Natural killer cell (primary cell): ENCODE measurements around the gene PTCH2. TPM values are rescaled to one million over a fixed set of nuclear protein-coding genes. Genes with fewer than 3 reads are reported as not detected.
A peak's percentile ranks its signal among the peaks of the same experiment; 100 is the strongest.

ENCODE experiments used
- ATAC-seq, 3 donors: fragments of 150-1000 bp in 2 of 3; fragments of 200-7000 bp in 1 of 3; cut with Tn5 transposase; 1 replicate in 1 of 3; 2 replicates in 2 of 3; pipeline ENCODE4 v1.10.0; 2021; ENCODE audit warnings: mild to moderate bottlenecking in 2 of 3, moderate library complexity in 2 of 3
- DNase-seq, 2 donors: peaks; one replicate each; pipeline versions ENCODE4 v3.0.0 to v3.0.0-alpha.2; 2013 to 2021; ENCODE audit warnings: mixed read lengths in 1 of 2
- H3K27ac ChIP-seq: one replicate; pipeline ENCODE4 v1.5.1; 2013; ENCODE audit warnings: mild to moderate bottlenecking, low read length
- H3K27me3 ChIP-seq: one replicate; pipeline ENCODE4 v1.6.1; 2013; ENCODE audit warnings: low read length; ENCODE audit not compliant: control insufficient read depth, insufficient read depth
- H3K36me3 ChIP-seq: one replicate; pipeline ENCODE4 v1.6.1; 2013; ENCODE audit warnings: low read length; ENCODE audit not compliant: control insufficient read depth, insufficient read depth
- H3K4me1 ChIP-seq: one replicate; pipeline ENCODE4 v1.6.1; 2013; ENCODE audit warnings: low read length; ENCODE audit not compliant: control insufficient read depth, insufficient read depth
- H3K4me3 ChIP-seq: one replicate; pipeline ENCODE4 v1.5.1; 2013; ENCODE audit warnings: low read length
- H3K9me3 ChIP-seq: one replicate; pipeline ENCODE4 v1.6.1; 2013; ENCODE audit warnings: low read length; ENCODE audit not compliant: control insufficient read depth, insufficient read depth
- H3K27ac Mint-ChIP-seq, 2 donors: one replicate each; pipeline ENCODE4 v1.8.0; 2022; ENCODE audit warnings: mild to moderate bottlenecking in 2 of 2, mixed read lengths in 2 of 2, moderate library complexity in 1 of 2
- H3K27me3 Mint-ChIP-seq, 2 donors: one replicate each; pipeline ENCODE4 v1.8.0; 2022; ENCODE audit warnings: low read depth in 2 of 2, mixed read lengths in 2 of 2
- H3K36me3 Mint-ChIP-seq: one replicate; pipeline ENCODE4 v1.8.0; 2022; ENCODE audit warnings: mixed read lengths
- H3K4me1 Mint-ChIP-seq, 2 donors: one replicate each; pipeline ENCODE4 v1.8.0; 2022; ENCODE audit warnings: mixed read lengths in 2 of 2
- H3K4me3 Mint-ChIP-seq: one replicate; pipeline ENCODE4 v1.8.0; 2022; ENCODE audit warnings: mild to moderate bottlenecking, moderate library complexity, mixed read lengths
- H3K9me3 Mint-ChIP-seq, 2 donors: one replicate each; pipeline ENCODE4 v1.8.0; 2022; ENCODE audit warnings: mixed read lengths in 2 of 2
- CTCF ChIP-seq: fragments of 200-600 bp; IDR thresholded peaks from one replicate; pipeline ENCODE4 v1.8.0; 2022; ENCODE audit warnings: antibody characterized with exemption
- WGBS: methylation state at CpG from one replicate; pipeline ENCODE4 v1.1.7; 2013; ENCODE audit warnings: missing lambda C conversion rate; ENCODE audit not compliant: insufficient coverage; 5-methylcytosine and 5-hydroxymethylcytosine counted together
- intact Hi-C: fragments of 100-400 bp; cut with micrococcal nuclease; formaldehyde crosslinking; loops from one replicate; pipeline ENCODE4 v1.14.2; 2022
- total RNA-seq, 4 donors: library from RNA; stranded (reverse); fragments of 120-200 nt in 1 of 4; gene quantifications; one replicate each; pipeline versions ENCODE4 v1.2.3 to v1.2.4, GENCODE V29; 2013 to 2022

Gene PTCH2
- total RNA-seq, 3 donors from 2014 or later (not counting 1 experiment from before 2014, with no cell fraction given), result 1.8 to 3.1 (median 2.4) TPM

DNA sequence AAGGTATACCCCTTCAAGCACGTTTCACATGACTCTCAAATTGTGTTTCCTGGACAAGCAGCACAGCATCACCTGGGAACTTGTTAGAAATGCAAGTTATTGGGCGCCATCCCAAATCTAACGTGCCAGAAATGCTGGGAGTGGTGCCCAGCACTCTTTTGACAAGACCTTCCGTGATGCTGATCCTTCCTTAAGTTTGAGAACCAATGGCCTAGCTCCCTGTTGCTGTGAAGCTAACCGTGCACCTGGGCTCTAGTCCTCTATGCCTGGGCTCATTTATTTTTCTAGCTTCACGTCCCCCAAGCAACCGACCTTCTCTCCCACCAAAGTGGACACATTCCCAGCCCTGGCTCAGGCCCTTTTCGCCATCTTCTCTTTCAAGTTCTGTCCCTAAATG is 59.4 kb downstream of the PTCH2 start:
- no peaks in the 10 kb centered on the region for H3K9me3 ChIP-seq
- H3K27me3 ChIP-seq, result no peaks in the 10 kb centered on the region
- Mint-ChIP-seq H3K9me3 (no peaks in the 10 kb centered on the region), H3K4me3 (peak overlapping the region; percentile 71), H3K36me3 (no peaks in the 10 kb centered on the region), H3K4me1 (peaks cover 21 to 28% of the 10 kb centered on the region in 2 donors), H3K27ac (peak overlapping the region; percentile 67 to 80), H3K27me3 (no peaks in the 10 kb centered on the region)
- DNase-seq (peak in 1 of 2 donors; percentile 12), ATAC-seq (no peak)
- TF ChIP-seq CTCF, result no peak
- peaks cover 11% of the 10 kb centered on the region for H3K36me3 ChIP-seq
- peak overlapping the region; percentile 68 for H3K27ac ChIP-seq
- intact Hi-C loops, result no loop called here
- peaks cover 31% of the 10 kb centered on the region for H3K4me1 ChIP-seq
- H3K4me3 ChIP-seq, result peak overlapping the region; percentile 39
- 59% methylated on average over 8 of the region's 8 CpGs for WGBS

DNA sequence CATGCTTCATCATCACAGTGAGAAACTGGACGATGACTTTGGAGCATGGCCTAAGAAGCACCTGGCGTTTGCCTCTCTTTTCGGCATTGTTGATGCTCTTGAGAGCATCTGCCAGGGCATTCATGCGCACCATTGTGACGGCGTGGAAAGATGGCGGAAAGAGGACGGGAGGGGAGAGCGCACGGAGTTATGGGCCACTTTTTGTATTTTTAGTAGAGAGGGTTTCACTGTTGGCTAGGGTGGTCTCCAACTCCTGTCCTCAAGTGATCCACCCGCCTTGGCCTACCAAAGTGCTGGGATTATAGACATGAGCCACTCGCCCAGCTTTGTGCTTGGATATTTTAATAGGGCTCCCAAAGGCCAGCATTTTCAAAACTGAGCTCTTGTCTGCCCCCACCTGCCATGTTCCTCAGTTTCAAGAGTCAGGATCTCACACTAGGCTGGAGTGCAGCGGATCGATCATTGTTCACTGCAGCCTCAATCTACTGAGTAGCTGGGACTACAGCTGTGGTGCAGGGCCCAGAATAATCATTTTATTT is 62.4 kb downstream of the PTCH2 start:
- H3K27me3 ChIP-seq, result no peaks in the 10 kb centered on the region
- intact Hi-C loops, result no loop called here
- H3K27ac Mint-ChIP-seq, result peak overlapping the region in 1 of 2 donors; percentile 31
- ATAC-seq, result no peak
- peaks cover 32% of the 10 kb centered on the region for H3K36me3 ChIP-seq
- no peaks in the 10 kb centered on the region for H3K36me3 Mint-ChIP-seq
- WGBS, result 94% methylated on average over 14 of the region's 14 CpGs
- TF ChIP-seq CTCF, result no peak
- H3K4me3 ChIP-seq, result no peak overlapping the region
- DNase-seq, result no peak
- H3K4me1 Mint-ChIP-seq, result peaks cover 39 to 50% of the 10 kb centered on the region in 2 donors
- H3K4me3 Mint-ChIP-seq, result no peak overlapping the region
- H3K27ac ChIP-seq, result no peak overlapping the region
- no peaks in the 10 kb centered on the region for H3K9me3 Mint-ChIP-seq
- peaks cover 40% of the 10 kb centered on the region for H3K4me1 ChIP-seq
- H3K27me3 Mint-ChIP-seq, result no peaks in the 10 kb centered on the region
- H3K9me3 ChIP-seq, result no peaks in the 10 kb centered on the region

DNA sequence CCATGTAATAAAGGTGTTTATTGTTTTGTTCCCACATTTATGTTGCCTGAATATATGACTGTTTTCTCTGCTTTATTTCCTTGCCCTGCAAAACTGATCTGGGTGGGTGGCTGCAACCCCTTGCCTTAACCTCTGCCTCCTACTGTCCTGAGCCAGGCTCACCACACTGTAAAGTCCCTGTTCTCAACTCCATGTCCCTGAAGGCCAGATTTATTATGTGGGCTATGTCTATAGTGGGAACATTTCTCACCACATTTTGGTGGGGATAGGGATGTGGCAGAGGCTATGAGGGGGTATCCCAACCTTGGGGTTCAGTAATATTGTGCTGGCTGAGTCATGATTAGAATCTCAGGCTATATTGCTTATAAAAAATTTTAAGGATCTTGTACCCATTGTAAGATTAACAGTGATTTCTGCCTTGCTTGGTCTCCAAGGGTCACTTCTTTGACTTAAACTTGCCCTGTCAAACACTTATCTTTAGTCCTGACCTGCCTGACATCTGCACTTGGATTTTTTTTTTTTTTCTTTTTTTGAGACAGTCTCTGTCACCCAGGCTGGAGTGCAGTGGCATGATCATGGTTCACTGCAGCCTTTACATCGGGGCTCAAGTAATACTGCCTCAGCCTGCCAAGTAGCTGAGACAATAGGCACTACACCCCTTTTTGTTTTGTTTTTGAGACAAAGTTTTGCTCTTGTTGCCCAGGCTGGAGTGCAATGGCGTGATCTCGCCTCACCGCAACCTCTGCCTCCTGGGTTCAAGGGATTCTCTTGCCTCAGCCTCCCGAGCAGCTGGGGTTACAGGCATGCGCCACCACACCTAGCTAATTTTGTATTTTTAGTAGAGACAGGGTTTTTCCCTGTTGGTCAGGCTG is 64.1 kb downstream of the PTCH2 start:
- Mint-ChIP-seq H3K27ac (peak overlapping the region in 1 of 2 donors; percentile 92), H3K4me1 (peaks cover 37 to 44% of the 10 kb centered on the region in 2 donors), H3K9me3 (no peaks in the 10 kb centered on the region), H3K4me3 (no peak overlapping the region), H3K36me3 (no peaks in the 10 kb centered on the region), H3K27me3 (no peaks in the 10 kb centered on the region)
- ATAC-seq, result no peak
- WGBS, result 93% methylated on average over 6 of the region's 6 CpGs
- intact Hi-C loops, result loop anchor here (5.0 kb wide), 2 partner anchors 233 to 908 kb away; partner anchors contain the start of genes GPBP1L1, HECTD3, TMEM69 and UROD
- no peaks in the 10 kb centered on the region for H3K27me3 ChIP-seq
- no peaks in the 10 kb centered on the region for H3K9me3 ChIP-seq
- no peak for DNase-seq
- H3K4me3 ChIP-seq, result no peak overlapping the region
- peaks cover 32% of the 10 kb centered on the region for H3K36me3 ChIP-seq
- peaks cover 31% of the 10 kb centered on the region for H3K4me1 ChIP-seq
- H3K27ac ChIP-seq, result no peak overlapping the region
- TF ChIP-seq CTCF, result no peak
